Lung (tissue), 12 donors: Measurements from ENCODE around the gene MANEAL. TPM values are rescaled to one million over a fixed set of nuclear protein-coding genes. Genes with fewer than 3 reads are reported as not detected.

Experiments used
- ATAC-seq: fragments of 200-7000 bp; cut with Tn5 transposase; one replicate; pipeline ENCODE4 v1.9.1; 2020; ENCODE audit warnings: moderate number of reproducible peaks; ENCODE audit not compliant: insufficient read depth, low FRiP score
- DNase-seq, 3 donors: peaks; one replicate each; pipeline ENCODE4 v3.0.0-alpha.2; 2013 to 2017
- H3K27ac ChIP-seq, 2 donors: one replicate each; pipeline ENCODE4 v1.5.1; 2013; ENCODE audit warnings: mild to moderate bottlenecking in 2 of 2, moderate library complexity in 2 of 2, control low read depth in 1 of 2, inconsistent platforms in 1 of 2, low read depth in 1 of 2, low read length in 1 of 2
- H3K27me3 ChIP-seq, 3 donors: one replicate each; pipeline ENCODE4 v1.5.1; 2013; ENCODE audit warnings: low read length in 2 of 3; ENCODE audit not compliant: control insufficient read depth in 3 of 3, insufficient read depth in 3 of 3
- H3K36me3 ChIP-seq, 4 donors: one replicate each; pipeline ENCODE4 v1.5.1; 2013; ENCODE audit warnings: low read length in 4 of 4, mild to moderate bottlenecking in 1 of 4, moderate library complexity in 1 of 4; ENCODE audit not compliant: control insufficient read depth in 4 of 4, insufficient read depth in 4 of 4
- H3K4me1 ChIP-seq, 5 donors: one replicate each; pipeline ENCODE4 v1.5.1; 2013; ENCODE audit warnings: low read length in 5 of 5, mild to moderate bottlenecking in 2 of 5, moderate library complexity in 1 of 5; ENCODE audit not compliant: control insufficient read depth in 5 of 5, insufficient read depth in 5 of 5
- H3K4me3 ChIP-seq: one replicate; pipeline ENCODE4 v1.5.1; 2013; ENCODE audit warnings: mild to moderate bottlenecking, control low read depth, moderate library complexity
- H3K9ac ChIP-seq, 2 donors: one replicate each; pipeline ENCODE4 v1.5.1; 2013; ENCODE audit warnings: low read length in 2 of 2, control low read depth in 1 of 2; ENCODE audit not compliant: insufficient read depth in 1 of 2
- H3K9me3 ChIP-seq, 4 donors: one replicate each; pipeline ENCODE4 v1.5.1; 2013; ENCODE audit warnings: low read length in 3 of 4, mild to moderate bottlenecking in 1 of 4, moderate library complexity in 1 of 4; ENCODE audit not compliant: control insufficient read depth in 4 of 4, insufficient read depth in 3 of 4
- CTCF ChIP-seq: IDR thresholded peaks from 2 replicates; pipeline ENCODE4 v1.5.1; 2012; ENCODE audit warnings: mild to moderate bottlenecking; ENCODE audit errors: control extremely low read depth, extremely low read depth
- WGBS, 2 donors: extraction: QIAGEN DNeasy Blood & Tissue Kit; methylation state at CpG; one replicate each; pipeline ENCODE4 v1.1.7; 2013; 5-methylcytosine and 5-hydroxymethylcytosine counted together
- polyA plus RNA-seq, 2 donors: library from polyadenylated mRNA; stranded (reverse); fragments of 200-250 nt; gene quantifications; one replicate each; pipeline ENCODE4 v1.2.1, GENCODE V29; 2013
- total RNA-seq, 2 donors: library from RNA; depleted of rRNA in 1 of 2; stranded (reverse); fragments of >200 nt in 1 of 2; gene quantifications; one replicate each; pipeline ENCODE4 v1.2.1, GENCODE V29; 2014 to 2021
- donor health status: control.
- donor health status: control.
- donor health status: Bipolar disorder and iron deficiency.
- donor health status: healthy.
- donor health status: DM: yes; HTN: yes; CAD: no.

Gene MANEAL
- total and polyA plus RNA-seq, 4 donors = 2.3 to 8.1 (median 3.4) TPM

- no peak overlapping the region for H3K4me3 ChIP-seq
- 84 to 85% methylated on average over 5 of the region's 5 CpGs for WGBS, 2 donors
- H3K4me1 ChIP-seq = peaks cover 0 to 8% (median 4%) of the 10 kb centered on the region in 5 donors
- ATAC-seq = no peak
- H3K9ac ChIP-seq = no peak overlapping the region
- no peaks in the 10 kb centered on the region for H3K9me3 ChIP-seq
- no peak for TF ChIP-seq CTCF
- DNase-seq = no peak
- peaks cover 2 to 10% (median 7%) of the 10 kb centered on the region in 4 donors for H3K36me3 ChIP-seq
- no peaks in the 10 kb centered on the region for H3K27me3 ChIP-seq
- H3K27ac ChIP-seq = no peak overlapping the region
Measured at GRCh38 chr1:37845049-37845646, 51.5 kb downstream of the MANEAL start.

GRCh38 chr1:37845786-37846185 is 52.1 kb downstream of the MANEAL start:
- TF ChIP-seq CTCF = no peak
- DNase-seq (no peak), ATAC-seq (no peak)
- no peak overlapping the region for H3K4me3 ChIP-seq
- no peak overlapping the region for H3K27ac ChIP-seq
- no peaks in the 10 kb centered on the region for H3K27me3 ChIP-seq
- 20 to 55% methylated on average over 3 of the region's 3 CpGs for WGBS, 2 donors
- H3K9me3 ChIP-seq = no peaks in the 10 kb centered on the region
- H3K4me1 ChIP-seq = peaks cover 4 to 8% (median 5%) of the 10 kb centered on the region in 5 donors
- H3K36me3 ChIP-seq = peaks cover 2 to 9% (median 6%) of the 10 kb centered on the region in 4 donors
- no peak overlapping the region for H3K9ac ChIP-seq

GRCh38 chr1:37846647-37847339 is 53.1 kb downstream of the MANEAL start:
- Histone ChIP-seq H3K9ac (no peak overlapping the region), H3K27ac (no peak overlapping the region), H3K4me3 (no peak overlapping the region), H3K9me3 (no peaks in the 10 kb centered on the region), H3K27me3 (no peaks in the 10 kb centered on the region), H3K4me1 (peaks cover 4 to 14% (median 11%) of the 10 kb centered on the region in 5 donors), H3K36me3 (peaks cover 2 to 8% (median 3%) of the 10 kb centered on the region in 4 donors)
- TF ChIP-seq CTCF = no peak
- WGBS, 2 donors = 31 to 70% methylated on average over 4 of the region's 4 CpGs
- ATAC-seq (no peak), DNase-seq (no peak)
